GM21390 (cell line): ENCODE data around the gene CSNK2A3.
A peak's percentile ranks its signal among the peaks of the same experiment; 100 is the strongest.

Experiments used
- ATAC-seq: cut with Tn5 transposase; IDR thresholded peaks from one replicate; pipeline ENCODE4 v1.9.1; 2021; ENCODE audit not compliant: unreplicated experiment

Gene CSNK2A3

GRCh38 chr11:11338304-11338703 lies 14.7 kb downstream of the CSNK2A3 start:
- ATAC-seq: no peak

DNA sequence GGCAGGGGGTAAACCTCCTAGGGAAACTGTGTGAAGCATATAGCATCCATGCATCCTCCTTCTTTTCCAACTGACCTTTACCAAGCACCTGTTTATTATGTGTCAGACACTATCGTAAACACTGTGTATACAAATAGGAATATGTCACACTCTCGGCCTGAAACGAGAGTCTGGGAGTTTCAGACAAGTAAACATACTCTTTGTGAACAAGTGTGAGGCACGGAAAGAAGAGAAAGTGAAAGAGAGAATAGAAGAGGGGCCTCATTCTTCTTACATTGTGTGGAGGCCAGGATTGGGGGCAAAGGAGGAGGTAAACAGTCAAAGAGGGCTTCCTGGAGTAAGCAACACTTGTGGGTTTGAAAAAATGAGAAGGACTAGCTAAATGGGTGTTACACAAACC lies 16.4 kb downstream of the CSNK2A3 start:
- no peak for ATAC-seq

GRCh38 chr11:11335043-11335442 lies 18.0 kb downstream of the CSNK2A3 start:
- no peak for ATAC-seq

DNA sequence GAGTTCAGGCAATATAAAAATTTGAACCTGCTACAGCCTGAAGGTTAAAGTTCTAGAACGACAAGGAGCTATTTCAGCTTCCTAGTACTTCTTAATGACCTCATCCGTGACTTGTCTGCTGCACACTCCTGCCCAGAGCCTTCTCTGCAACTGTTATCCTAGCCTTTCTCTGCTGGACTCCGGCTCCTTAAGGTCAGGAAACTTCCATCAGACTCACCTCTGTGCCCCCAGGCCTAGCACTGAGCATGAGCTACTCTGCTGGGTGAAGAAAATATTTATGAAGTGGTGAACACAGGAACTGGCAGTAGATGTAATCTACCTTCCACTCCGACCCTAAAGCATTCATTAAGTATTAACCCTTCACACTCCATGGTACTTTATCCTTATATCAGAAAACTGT lies 18.4 kb downstream of the CSNK2A3 start:
- ATAC-seq: no peak

DNA sequence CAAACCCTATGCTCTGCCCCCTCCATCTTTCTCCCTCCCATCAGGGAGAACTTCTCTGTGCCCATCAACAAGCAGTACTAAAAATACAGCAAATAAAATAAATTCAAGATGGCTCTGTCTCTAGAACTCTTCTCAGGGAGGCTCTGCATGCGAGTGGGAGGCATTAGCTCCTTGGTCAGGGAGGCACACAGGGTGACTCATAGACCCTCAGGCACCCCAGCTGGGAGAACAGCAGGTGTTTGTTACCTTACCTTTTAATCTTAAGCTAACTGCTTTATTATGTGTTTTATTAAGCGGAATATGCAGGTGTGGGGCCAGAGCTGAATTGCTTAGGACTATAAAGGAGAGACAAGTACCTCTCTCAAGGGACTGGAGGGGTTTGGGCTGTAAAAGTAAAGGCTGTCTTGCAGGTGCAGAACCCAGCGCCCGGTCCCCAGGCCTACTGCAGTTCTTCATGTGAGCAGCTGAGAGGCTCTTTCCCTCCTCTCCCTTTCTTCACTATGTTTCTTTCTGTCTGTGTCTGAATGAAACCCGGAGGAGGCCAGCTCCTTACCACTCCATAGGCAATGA lies 20.8 kb downstream of the CSNK2A3 start:
- no peak for ATAC-seq

GRCh38 chr11:11329062-11329806 lies 23.8 kb downstream of the CSNK2A3 start:
- ATAC-seq: no peak

DNA sequence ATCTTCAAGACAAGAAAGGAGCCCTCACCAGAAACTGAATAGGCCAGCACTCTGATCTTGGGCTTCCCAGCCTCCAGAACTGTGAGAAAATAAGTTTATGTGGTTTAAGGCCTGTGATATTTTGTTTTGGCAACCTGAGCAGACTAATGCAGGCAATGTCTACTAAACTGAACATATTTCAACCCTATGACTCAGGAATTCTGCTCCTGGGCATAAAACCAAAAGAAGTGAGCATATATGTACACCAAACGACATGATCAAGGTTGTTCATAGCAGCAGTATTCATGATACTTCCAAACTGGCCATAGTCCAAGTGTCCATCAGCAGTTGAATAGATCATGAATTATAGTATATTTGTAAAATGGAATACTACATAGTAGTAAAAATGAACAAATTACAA lies 29.0 kb downstream of the CSNK2A3 start:
- ATAC-seq: no peak

- ATAC-seq: no peak
Measured at GRCh38 chr11:11322101-11322500, 30.9 kb downstream of the CSNK2A3 start.

DNA sequence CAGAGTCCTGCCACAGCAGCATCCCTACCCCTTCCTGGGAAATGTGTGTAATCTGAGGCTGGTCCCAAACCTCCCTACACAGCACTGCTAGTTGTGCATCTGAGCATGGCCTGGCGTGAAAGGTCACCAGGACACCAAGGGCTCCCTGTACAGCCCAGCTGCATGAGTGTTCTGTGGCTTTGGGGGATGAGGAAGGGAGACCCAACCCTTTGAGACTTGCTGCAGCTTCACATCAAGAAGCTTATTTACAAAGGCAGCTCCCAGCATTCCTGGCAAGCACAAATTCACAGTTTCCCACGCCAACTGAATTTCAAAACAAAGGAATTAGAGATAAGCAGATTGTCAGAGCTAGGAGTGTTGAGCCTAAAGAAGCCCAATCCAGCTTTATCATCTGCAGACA lies 32.2 kb downstream of the CSNK2A3 start:
- no peak for ATAC-seq

- ATAC-seq: no peak
Measured at GRCh38 chr11:11318961-11319360, 34.1 kb downstream of the CSNK2A3 start.

DNA sequence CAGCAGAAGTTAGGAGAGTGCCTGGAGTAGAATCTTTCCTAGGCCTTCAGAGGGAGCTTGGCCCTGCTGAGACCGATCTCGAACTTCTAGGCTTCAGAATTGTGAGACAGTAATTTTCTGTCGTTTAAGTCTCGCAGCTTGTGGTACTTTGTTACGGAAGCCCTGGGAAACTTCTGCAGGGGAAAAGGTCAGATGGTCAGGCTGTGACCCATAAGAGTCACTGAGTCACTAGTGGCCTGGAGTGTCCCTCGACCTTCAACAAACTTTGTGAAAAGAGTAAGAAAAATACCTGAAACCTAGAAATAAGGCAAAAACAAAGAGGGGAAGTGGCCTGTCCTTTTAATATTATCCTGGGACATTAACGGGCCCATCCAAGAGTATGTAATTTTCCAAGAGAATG lies 34.6 kb downstream of the CSNK2A3 start:
- ATAC-seq: no peak

DNA sequence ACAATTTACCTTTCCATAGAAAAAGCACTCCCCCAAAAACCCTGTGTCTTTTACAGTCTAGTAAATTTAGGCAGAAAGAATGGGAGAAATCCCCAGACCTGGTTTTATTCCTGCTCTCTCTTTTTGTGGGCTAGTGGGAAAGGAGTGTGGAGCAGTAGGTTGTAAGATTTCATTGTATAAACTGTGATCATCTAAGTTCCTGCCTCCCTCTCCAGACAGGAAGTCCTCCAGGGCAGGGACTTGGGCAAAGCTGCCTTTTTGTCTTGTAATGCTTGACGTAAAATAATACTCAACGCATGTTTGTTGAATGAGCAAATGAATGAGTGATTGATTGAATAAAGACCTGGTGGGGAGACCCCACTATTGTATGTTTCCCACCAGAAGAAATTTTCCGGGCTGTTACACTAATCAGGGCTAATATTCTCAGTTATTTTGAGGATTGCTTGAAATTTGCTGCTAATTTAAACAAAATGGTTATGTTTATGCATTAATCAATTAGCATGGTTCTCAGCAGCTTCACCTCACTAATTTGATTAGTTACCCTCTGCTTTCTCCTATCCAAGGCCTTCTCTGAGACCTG lies 36.3 kb downstream of the CSNK2A3 start:
- no peak for ATAC-seq

GRCh38 chr11:11313902-11314692 lies 39.0 kb downstream of the CSNK2A3 start:
- ATAC-seq: no peak

GRCh38 chr11:11313426-11313825 lies 39.6 kb downstream of the CSNK2A3 start:
- ATAC-seq: no peak

GRCh38 chr11:11312738-11313137 lies 40.3 kb downstream of the CSNK2A3 start:
- no peak for ATAC-seq

GRCh38 chr11:11311169-11311568 lies 41.9 kb downstream of the CSNK2A3 start:
- peak; percentile 45 for ATAC-seq

DNA sequence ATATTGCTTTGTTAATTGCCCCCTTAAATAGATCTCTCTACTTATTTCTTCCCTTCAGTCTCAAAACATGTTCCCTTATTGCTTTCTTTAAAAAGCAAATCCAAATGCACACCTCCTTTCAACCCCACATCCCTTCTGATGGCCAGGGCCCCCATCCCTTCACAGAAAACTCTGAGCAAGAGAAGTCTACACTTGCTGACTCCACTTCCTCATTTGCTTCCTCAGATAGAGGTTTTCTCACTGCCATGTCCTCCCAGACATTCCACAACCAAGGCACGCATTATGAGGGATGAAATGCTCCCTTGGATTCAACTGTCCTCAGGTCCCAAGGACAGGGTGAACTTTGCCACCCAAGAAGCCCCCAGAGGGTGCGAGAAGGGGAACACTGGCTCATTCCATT lies 43.1 kb downstream of the CSNK2A3 start:
- no peak for ATAC-seq

DNA sequence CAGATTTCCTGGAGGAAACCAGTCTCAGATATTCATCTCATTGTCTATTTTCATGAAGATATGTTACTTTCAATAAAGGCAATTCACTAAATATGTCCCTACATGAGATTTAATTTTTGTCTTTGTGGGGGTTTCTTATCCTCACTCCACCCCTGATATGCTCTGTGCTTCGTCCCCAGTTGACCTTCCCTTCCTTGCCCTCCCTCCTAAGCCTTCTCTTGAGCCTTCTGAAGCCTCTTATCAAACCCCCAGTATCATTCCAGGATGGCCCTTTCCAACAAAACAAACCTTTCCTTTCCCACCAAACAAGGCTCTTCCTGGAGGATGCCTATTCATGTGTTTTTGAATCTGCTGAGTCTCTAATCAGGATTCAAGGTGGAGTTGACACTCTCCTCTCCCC lies 44.8 kb downstream of the CSNK2A3 start:
- ATAC-seq: no peak

GRCh38 chr11:11306855-11307254 lies 46.2 kb downstream of the CSNK2A3 start:
- no peak for ATAC-seq

DNA sequence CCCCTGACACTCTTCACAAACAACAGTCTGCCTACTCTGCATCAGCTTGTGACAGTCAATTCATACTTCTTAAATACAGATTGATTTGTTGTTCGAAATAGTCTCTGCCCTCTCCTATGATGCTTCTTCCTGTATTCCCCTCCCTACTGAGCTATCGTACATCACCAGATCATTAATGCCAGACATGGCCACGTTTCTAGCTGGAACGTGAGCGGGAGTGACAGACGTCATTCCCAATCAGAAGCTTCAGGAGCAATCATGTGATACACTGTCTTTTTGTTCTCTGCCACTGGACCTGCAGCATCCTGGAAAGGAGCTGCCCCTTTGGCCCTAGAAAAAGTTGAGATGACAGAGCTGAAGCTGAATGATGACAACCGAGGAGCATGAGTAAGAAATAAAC lies 48.5 kb downstream of the CSNK2A3 start:
- ATAC-seq: no peak

- no peak for ATAC-seq
Measured at GRCh38 chr11:11302565-11302964, 50.5 kb downstream of the CSNK2A3 start.
